Suprapubic skin (tissue), 4 donors: ENCODE data around the gene OVOL1. TPM values are rescaled to one million over a fixed set of nuclear protein-coding genes. Genes with fewer than 3 reads are reported as not detected.

Experiments
- DNase-seq, 2 donors: peaks; one replicate each; pipeline ENCODE4 v3.0.0-alpha.2; 2019; ENCODE audit warnings: low spot score in 2 of 2
- H3K27ac ChIP-seq: fragments of 200-600 bp; sonication (generic); one replicate; pipeline ENCODE4 v1.5.1; 2019
- H3K27me3 ChIP-seq: fragments of 200-600 bp; sonication (generic); one replicate; pipeline ENCODE4 v1.5.1; 2019
- H3K36me3 ChIP-seq: fragments of 200-600 bp; sonication (generic); one replicate; pipeline ENCODE4 v1.5.1; 2019
- H3K4me1 ChIP-seq: fragments of 200-600 bp; sonication (generic); one replicate; pipeline ENCODE4 v1.5.1; 2019
- H3K4me3 ChIP-seq: fragments of 200-600 bp; sonication (generic); one replicate; pipeline ENCODE4 v1.5.1; 2019; ENCODE audit warnings: mild to moderate bottlenecking
- H3K9me3 ChIP-seq: fragments of 200-600 bp; sonication (generic); one replicate; pipeline ENCODE4 v1.5.1; 2019
- CTCF ChIP-seq, 2 donors: fragments of 200-600 bp in 1 of 2; fragments of 450-650 bp in 1 of 2; sonication (generic) in 1 of 2; IDR thresholded peaks; one replicate each; pipeline ENCODE4 v1.5.1; 2016 to 2019; ENCODE audit warnings: antibody characterized with exemption in 2 of 2, mild to moderate bottlenecking in 1 of 2, moderate library complexity in 1 of 2
- EP300 ChIP-seq: sonication (generic); formaldehyde crosslinking; IDR thresholded peaks from one replicate; pipeline ENCODE4 v1.6.1; 2017; ENCODE audit warnings: antibody characterized with exemption
- POLR2A ChIP-seq, 2 donors: fragments of 450-650 bp; IDR thresholded peaks; one replicate each; pipeline ENCODE4 v1.6.1; 2017; ENCODE audit warnings: antibody characterized with exemption in 2 of 2, mild to moderate bottlenecking in 2 of 2, moderate library complexity in 2 of 2
- POLR2AphosphoS5 ChIP-seq, 3 donors: sonication (generic); formaldehyde crosslinking; IDR thresholded peaks; one replicate each; pipeline ENCODE4 v1.6.1; 2017; ENCODE audit warnings: antibody characterized with exemption in 3 of 3
- WGBS: methylation state at CpG from one replicate; pipeline ENCODE4 v1.1.5; 2018; 5-methylcytosine and 5-hydroxymethylcytosine counted together
- total RNA-seq, 4 donors: library from RNA; depleted of rRNA; stranded (reverse); fragments of >200 nt; gene quantifications; one replicate each; pipeline ENCODE4 v1.1.0, GENCODE V29; 2016

Gene OVOL1
- total RNA-seq, 4 donors from 2014 or later = 64.4 to 196 (median 121) TPM

GRCh38 chr11:65774525-65775306 lies 12.1 kb upstream of the OVOL1 start:
- Histone ChIP-seq H3K36me3 (peaks cover 22% of the 10 kb centered on the region), H3K27me3 (no peaks in the 10 kb centered on the region), H3K4me3 (no peak overlapping the region), H3K4me1 (peaks cover 46% of the 10 kb centered on the region), H3K9me3 (no peaks in the 10 kb centered on the region), H3K27ac (no peak overlapping the region)
- TF ChIP-seq CTCF (IDR thresholded peaks at IDR 0.05) (no peak), POLR2A (IDR thresholded peaks at IDR 0.05) (no peak), EP300 (no peak), POLR2AphosphoS5 (IDR thresholded peaks at IDR 0.05) (no peak)
- peak in 1 of 2 donors; percentile 63 for DNase-seq
- WGBS = 82% methylated on average over 8 of the region's 9 CpGs

DNA sequence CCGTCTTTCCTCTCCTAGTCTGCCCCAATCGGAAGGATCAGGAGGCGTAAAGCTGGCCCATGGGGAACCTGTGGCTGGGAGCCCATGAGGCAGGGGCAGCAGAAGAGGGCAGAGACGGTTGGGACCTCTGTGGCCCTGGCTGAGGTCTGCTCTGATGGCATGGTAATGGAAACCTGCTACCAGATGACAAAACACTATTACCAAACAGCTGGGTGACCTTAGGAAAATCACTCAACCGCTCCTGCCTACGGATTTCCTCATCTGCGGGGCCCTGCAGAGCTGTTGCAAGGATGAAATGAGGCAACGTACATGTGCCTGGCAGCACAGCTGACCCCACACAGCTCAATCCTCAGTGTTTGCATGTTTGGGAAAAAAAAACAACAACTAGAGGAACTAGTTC lies 10.7 kb upstream of the OVOL1 start:
- Histone ChIP-seq H3K36me3 (peaks cover 22% of the 10 kb centered on the region), H3K27ac (peak overlapping the region; percentile 46), H3K27me3 (no peaks in the 10 kb centered on the region), H3K4me3 (no peak overlapping the region), H3K4me1 (peaks cover 45% of the 10 kb centered on the region), H3K9me3 (no peaks in the 10 kb centered on the region)
- no peak for TF ChIP-seq EP300
- no peak for TF ChIP-seq CTCF (IDR thresholded peaks at IDR 0.05)
- TF ChIP-seq POLR2AphosphoS5 (IDR thresholded peaks at IDR 0.05) = peak in 1 of 3 donors; percentile 21
- TF ChIP-seq POLR2A (IDR thresholded peaks at IDR 0.05) = no peak
- 93% methylated on average over 7 of the region's 8 CpGs for WGBS
- DNase-seq = peak; percentile 62 to 77

DNA sequence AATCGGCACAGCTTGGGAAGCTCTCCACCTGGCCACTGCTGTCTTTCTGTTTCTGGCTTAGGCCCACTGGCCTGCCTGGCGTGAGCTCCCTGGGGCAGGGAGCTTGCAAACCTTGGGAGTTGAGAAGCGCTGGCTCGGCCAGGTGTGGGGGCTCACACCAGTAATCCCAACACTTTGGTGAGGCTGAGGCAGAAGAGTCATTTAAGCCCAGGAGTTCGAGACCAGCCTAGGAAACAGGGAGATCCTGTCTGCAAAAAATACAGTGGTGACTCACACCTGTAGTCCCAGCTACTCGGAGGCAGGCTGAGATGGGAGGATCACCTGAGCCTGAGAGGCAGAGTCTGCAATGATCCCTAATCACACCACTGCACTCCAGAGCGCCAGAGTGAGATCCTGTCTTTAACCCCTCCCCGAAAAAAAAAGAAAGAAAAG lies 10.1 kb upstream of the OVOL1 start:
- Histone ChIP-seq H3K27ac (peak overlapping the region; percentile 46), H3K9me3 (no peaks in the 10 kb centered on the region), H3K27me3 (no peaks in the 10 kb centered on the region), H3K36me3 (peaks cover 22% of the 10 kb centered on the region), H3K4me1 (peaks cover 50% of the 10 kb centered on the region), H3K4me3 (no peak overlapping the region)
- 78% methylated on average over 8 of the region's 8 CpGs for WGBS
- DNase-seq = peak; percentile 42 to 43
- TF ChIP-seq POLR2AphosphoS5 (IDR thresholded peaks at IDR 0.05) = no peak
- no peak for TF ChIP-seq CTCF (IDR thresholded peaks at IDR 0.05)
- no peak for TF ChIP-seq POLR2A (IDR thresholded peaks at IDR 0.05)
- TF ChIP-seq EP300 = no peak

- Histone ChIP-seq H3K27me3 (no peaks in the 10 kb centered on the region), H3K27ac (no peak overlapping the region), H3K9me3 (no peaks in the 10 kb centered on the region), H3K36me3 (peaks cover 22% of the 10 kb centered on the region), H3K4me3 (no peak overlapping the region), H3K4me1 (peaks cover 55% of the 10 kb centered on the region)
- TF ChIP-seq EP300 = no peak
- no peak for TF ChIP-seq CTCF (IDR thresholded peaks at IDR 0.05)
- TF ChIP-seq POLR2AphosphoS5 (IDR thresholded peaks at IDR 0.05) = no peak
- no peak for TF ChIP-seq POLR2A (IDR thresholded peaks at IDR 0.05)
- 89% methylated on average over 8 of the region's 8 CpGs for WGBS
- peak in 1 of 2 donors; percentile 34 for DNase-seq
These were observed 9.6 kb upstream of the OVOL1 start for GRCh38 chr11:65777241-65777640.

GRCh38 chr11:65777821-65778361 lies 9.0 kb upstream of the OVOL1 start:
- H3K27me3 ChIP-seq = no peaks in the 10 kb centered on the region
- H3K9me3 ChIP-seq = no peaks in the 10 kb centered on the region
- H3K36me3 ChIP-seq = peaks cover 22% of the 10 kb centered on the region
- no peak for TF ChIP-seq POLR2AphosphoS5 (IDR thresholded peaks at IDR 0.05)
- no peak for TF ChIP-seq EP300
- TF ChIP-seq POLR2A (IDR thresholded peaks at IDR 0.05) = no peak
- no peak for TF ChIP-seq CTCF (IDR thresholded peaks at IDR 0.05)
- peak; percentile 67 to 76 for DNase-seq
- peaks cover 60% of the 10 kb centered on the region for H3K4me1 ChIP-seq
- H3K4me3 ChIP-seq = no peak overlapping the region
- 94% methylated on average over 11 of the region's 23 CpGs for WGBS
- no peak overlapping the region for H3K27ac ChIP-seq
